ENCODE data around the gene SSR1.
A peak's percentile ranks its signal among the peaks of the same experiment; 100 is the strongest.

The SSR1 gene

GRCh38 chr6:7314414-7314813 is 1.4 kb upstream of the SSR1 start:
- no peak overlapping the region for H3K4me3 ChIP-seq (replicated peaks; ENCODE audit: low read depth, low read length)
- no peak for TF ChIP-seq CTCF (IDR thresholded peaks at IDR 0.05; ENCODE audit: low read length, missing control alignments)
- DNase-seq (ENCODE audit: low read depth), result no peak

GRCh38 chr6:7313505-7314165 is 636 bp upstream of the SSR1 start:
- no peak for DNase-seq (ENCODE audit: low read depth)
- no peak for TF ChIP-seq CTCF (IDR thresholded peaks at IDR 0.05; ENCODE audit: low read length, missing control alignments)
- H3K4me3 ChIP-seq (replicated peaks; ENCODE audit: low read depth, low read length), result peak overlapping the region; percentile 97

GRCh38 chr6:7311917-7312615 is 933 bp downstream of the SSR1 start:
- DNase-seq (ENCODE audit: low read depth), result peak; percentile 40
- no peak for TF ChIP-seq CTCF (IDR thresholded peaks at IDR 0.05; ENCODE audit: low read length, missing control alignments)
- peak overlapping the region; percentile 97 for H3K4me3 ChIP-seq (replicated peaks; ENCODE audit: low read depth, low read length)

- peak overlapping the region; percentile 97 for H3K4me3 ChIP-seq (replicated peaks; ENCODE audit: low read depth, low read length)
- TF ChIP-seq CTCF (IDR thresholded peaks at IDR 0.05; ENCODE audit: low read length, missing control alignments), result no peak
- peak; percentile 33 for DNase-seq (ENCODE audit: low read depth)
Observed at GRCh38 chr6:7311176-7311575, 1.8 kb downstream of the SSR1 start.

- DNase-seq (ENCODE audit: low read depth), result no peak
- TF ChIP-seq CTCF (IDR thresholded peaks at IDR 0.05; ENCODE audit: low read length, missing control alignments), result no peak
- H3K4me3 ChIP-seq (replicated peaks; ENCODE audit: low read depth, low read length), result no peak overlapping the region
Observed at GRCh38 chr6:7309050-7309449, 3.9 kb downstream of the SSR1 start.

GRCh38 chr6:7307533-7307932 is 5.5 kb downstream of the SSR1 start:
- H3K4me3 ChIP-seq (replicated peaks; ENCODE audit: low read depth, low read length), result no peak overlapping the region
- DNase-seq (ENCODE audit: low read depth), result no peak
- no peak for TF ChIP-seq CTCF (IDR thresholded peaks at IDR 0.05; ENCODE audit: low read length, missing control alignments)

- no peak for TF ChIP-seq CTCF (IDR thresholded peaks at IDR 0.05; ENCODE audit: low read length, missing control alignments)
- H3K4me3 ChIP-seq (replicated peaks; ENCODE audit: low read depth, low read length), result no peak overlapping the region
- DNase-seq (ENCODE audit: low read depth), result no peak
Observed at GRCh38 chr6:7304821-7305220, 8.2 kb downstream of the SSR1 start.

Measured in fibroblast of pulmonary artery (primary cell).